Astrocyte (in vitro differentiated cells and primary cell): ENCODE results near the gene TLE1. TPM values are rescaled to one million over a fixed set of nuclear protein-coding genes. Genes with fewer than 3 reads are reported as not detected.
A peak's percentile ranks its signal among the peaks of the same experiment; 100 is the strongest.

Experiments
- DNase-seq: peaks from one replicate; pipeline ENCODE4 v3.0.0-alpha.2; 2010; ENCODE audit warnings: low read depth
- FAIRE-seq: peaks from 2 replicates; lab custom pipeline; 2011; peaks lifted over from hg19 to GRCh38; lab: Jason Lieb, UNC
- H2AFZ ChIP-seq: 2 replicates; pipeline ENCODE4 v1.6.0; 2012; ENCODE audit warnings: low read depth, low read length, inconsistent platforms
- H3K27ac ChIP-seq: 2 replicates; pipeline ENCODE4 v1.5.1; 2011; ENCODE audit warnings: low read depth, low read length, inconsistent platforms
- H3K27me3 ChIP-seq: 2 replicates; pipeline ENCODE4 v1.6.0; 2011; ENCODE audit warnings: low read length, inconsistent platforms; ENCODE audit not compliant: insufficient read depth
- H3K36me3 ChIP-seq: 2 replicates; pipeline ENCODE4 v1.5.1; 2011; ENCODE audit warnings: low read length, inconsistent platforms; ENCODE audit not compliant: insufficient read depth
- H3K4me1 ChIP-seq: 2 replicates; pipeline ENCODE4 v1.5.1; 2011; ENCODE audit warnings: low read length, inconsistent platforms; ENCODE audit not compliant: insufficient read depth
- H3K4me2 ChIP-seq: 2 replicates; pipeline ENCODE4 v1.6.0; 2012; ENCODE audit warnings: low read length, inconsistent platforms
- H3K4me3 ChIP-seq: 2 replicates; pipeline ENCODE4 v1.5.1; 2011; ENCODE audit warnings: low read depth, mild to moderate bottlenecking, low read length, inconsistent platforms; ENCODE audit not compliant: insufficient read depth
- H3K79me2 ChIP-seq: 2 replicates; pipeline ENCODE4 v1.6.0; 2012; ENCODE audit warnings: mild to moderate bottlenecking, low read length, inconsistent platforms; ENCODE audit not compliant: insufficient read depth
- H3K9ac ChIP-seq: 2 replicates; pipeline ENCODE4 v1.6.0; 2012; ENCODE audit warnings: mild to moderate bottlenecking, low read length, inconsistent platforms
- H3K9me3 ChIP-seq: 2 replicates; pipeline ENCODE4 v1.5.1; 2012; ENCODE audit warnings: low read depth, mild to moderate bottlenecking, low read length, inconsistent platforms; ENCODE audit not compliant: insufficient read depth
- H4K20me1 ChIP-seq: 2 replicates; pipeline ENCODE4 v1.6.0; 2012; ENCODE audit warnings: low read length, inconsistent platforms; ENCODE audit not compliant: insufficient read depth
- H3K27ac Mint-ChIP-seq: one replicate; pipeline ENCODE4 v1.8.0; 2021; ENCODE audit warnings: mild to moderate bottlenecking, mixed read lengths; ENCODE audit not compliant: unreplicated experiment
- H3K27me3 Mint-ChIP-seq: one replicate; pipeline ENCODE4 v1.8.0; 2021; ENCODE audit warnings: low read depth, mixed read lengths; ENCODE audit not compliant: unreplicated experiment
- H3K36me3 Mint-ChIP-seq: one replicate; pipeline ENCODE4 v1.8.0; 2021; ENCODE audit warnings: low read depth, mixed read lengths; ENCODE audit not compliant: unreplicated experiment
- H3K4me1 Mint-ChIP-seq: one replicate; pipeline ENCODE4 v1.8.0; 2021; ENCODE audit warnings: low read depth, mixed read lengths; ENCODE audit not compliant: unreplicated experiment
- H3K4me3 Mint-ChIP-seq: one replicate; pipeline ENCODE4 v1.8.0; 2021; ENCODE audit warnings: mild to moderate bottlenecking, moderate library complexity, mixed read lengths; ENCODE audit not compliant: unreplicated experiment
- H3K9me3 Mint-ChIP-seq: one replicate; pipeline ENCODE4 v1.8.0; 2021; ENCODE audit warnings: mild to moderate bottlenecking, mixed read lengths; ENCODE audit not compliant: unreplicated experiment
- EZH2 ChIP-seq: IDR thresholded peaks from 2 replicates; pipeline ENCODE4 v1.6.1; 2012; ENCODE audit warnings: mild to moderate bottlenecking, low read length, inconsistent platforms; ENCODE audit not compliant: insufficient read depth
- total RNA-seq: library from RNA; stranded (reverse); gene quantifications from 2 replicates; pipeline ENCODE4 v1.2.1, GENCODE V29; 2021
- TF ChIP-seq, protein P1 (sequence below): IDR thresholded peaks from 2 replicates; pipeline ENCODE4 v1.5.1; 2011; ENCODE audit warnings: low read depth, mild to moderate bottlenecking, inconsistent platforms, low read length, moderate library complexity; ENCODE audit not compliant: insufficient read depth

Gene TLE1
- total RNA-seq, 1 donor from 2014 or later: 29.6 TPM

DNA sequence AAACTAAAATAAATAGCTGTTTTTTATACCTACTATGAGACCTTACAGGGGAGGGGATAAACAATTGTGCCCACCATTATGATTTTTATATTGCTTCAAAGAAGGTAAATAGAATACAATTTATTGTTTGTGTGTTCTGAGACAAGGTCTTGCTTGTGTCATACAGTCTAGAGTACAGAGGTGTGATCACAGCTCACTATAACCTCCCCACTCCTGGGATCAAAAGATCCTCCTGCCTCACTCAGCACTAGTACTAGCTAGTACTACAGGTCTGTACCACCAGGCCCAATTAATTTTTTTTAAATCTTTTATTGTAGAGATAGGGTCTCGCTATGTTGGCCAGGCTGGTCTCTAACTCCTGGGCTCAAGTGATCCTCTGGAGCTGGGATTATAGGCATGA lies 11.3 kb downstream of the TLE1 start:
- H3K27ac Mint-ChIP-seq: peak overlapping the region; percentile 34
- no peaks in the 10 kb centered on the region for H3K9me3 Mint-ChIP-seq
- peaks cover 47% of the 10 kb centered on the region for H3K79me2 ChIP-seq
- H3K27ac ChIP-seq: no peak overlapping the region
- no peaks in the 10 kb centered on the region for H3K27me3 ChIP-seq
- H3K36me3 ChIP-seq: no peaks in the 10 kb centered on the region
- DNase-seq (no peak), FAIRE-seq (no peak)
- H3K27me3 Mint-ChIP-seq: no peaks in the 10 kb centered on the region
- H3K9me3 ChIP-seq: no peaks in the 10 kb centered on the region
- peaks cover 10% of the 10 kb centered on the region for H3K4me1 Mint-ChIP-seq
- H3K4me3 Mint-ChIP-seq: no peak overlapping the region
- no peak overlapping the region for H3K9ac ChIP-seq
- no peak overlapping the region for H3K4me2 ChIP-seq
- peaks cover 58% of the 10 kb centered on the region for H4K20me1 ChIP-seq
- H2AFZ ChIP-seq: no peak overlapping the region
- peaks cover 21% of the 10 kb centered on the region for H3K36me3 Mint-ChIP-seq
- TF ChIP-seq, protein P1, sequence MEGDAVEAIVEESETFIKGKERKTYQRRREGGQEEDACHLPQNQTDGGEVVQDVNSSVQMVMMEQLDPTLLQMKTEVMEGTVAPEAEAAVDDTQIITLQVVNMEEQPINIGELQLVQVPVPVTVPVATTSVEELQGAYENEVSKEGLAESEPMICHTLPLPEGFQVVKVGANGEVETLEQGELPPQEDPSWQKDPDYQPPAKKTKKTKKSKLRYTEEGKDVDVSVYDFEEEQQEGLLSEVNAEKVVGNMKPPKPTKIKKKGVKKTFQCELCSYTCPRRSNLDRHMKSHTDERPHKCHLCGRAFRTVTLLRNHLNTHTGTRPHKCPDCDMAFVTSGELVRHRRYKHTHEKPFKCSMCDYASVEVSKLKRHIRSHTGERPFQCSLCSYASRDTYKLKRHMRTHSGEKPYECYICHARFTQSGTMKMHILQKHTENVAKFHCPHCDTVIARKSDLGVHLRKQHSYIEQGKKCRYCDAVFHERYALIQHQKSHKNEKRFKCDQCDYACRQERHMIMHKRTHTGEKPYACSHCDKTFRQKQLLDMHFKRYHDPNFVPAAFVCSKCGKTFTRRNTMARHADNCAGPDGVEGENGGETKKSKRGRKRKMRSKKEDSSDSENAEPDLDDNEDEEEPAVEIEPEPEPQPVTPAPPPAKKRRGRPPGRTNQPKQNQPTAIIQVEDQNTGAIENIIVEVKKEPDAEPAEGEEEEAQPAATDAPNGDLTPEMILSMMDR: no peak
- no peak for TF ChIP-seq EZH2
- H3K4me1 ChIP-seq: peaks cover 7% of the 10 kb centered on the region
- H3K4me3 ChIP-seq: no peak overlapping the region

DNA sequence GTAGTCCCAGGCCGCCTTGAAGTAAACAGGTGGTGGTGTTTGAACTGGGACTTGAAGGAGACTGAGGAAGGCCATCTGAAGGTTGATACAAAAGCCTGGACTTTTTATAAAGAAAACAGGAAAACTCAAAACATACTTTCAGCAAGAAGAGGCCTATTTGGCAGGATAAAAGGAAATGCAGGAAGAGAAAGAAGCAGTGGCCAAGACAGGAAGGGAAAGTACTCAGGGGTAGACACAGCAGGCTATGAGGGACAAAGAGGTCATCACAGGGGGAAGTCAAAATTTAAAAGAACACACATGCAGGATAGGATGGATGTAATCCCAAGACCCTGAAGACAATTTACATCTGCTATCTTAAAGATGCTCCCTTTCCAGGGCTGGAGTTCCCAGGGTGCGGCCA lies 13.0 kb downstream of the TLE1 start:
- FAIRE-seq (no peak), DNase-seq (no peak)
- H3K4me3 Mint-ChIP-seq: no peak overlapping the region
- Histone ChIP-seq H3K27ac (no peak overlapping the region), H3K9ac (no peak overlapping the region), H3K27me3 (no peaks in the 10 kb centered on the region), H3K4me1 (no peaks in the 10 kb centered on the region), H2AFZ (no peak overlapping the region), H3K79me2 (peaks cover 43% of the 10 kb centered on the region), H3K36me3 (no peaks in the 10 kb centered on the region), H4K20me1 (peaks cover 41% of the 10 kb centered on the region), H3K4me3 (no peak overlapping the region), H3K4me2 (no peak overlapping the region), H3K9me3 (no peaks in the 10 kb centered on the region)
- peaks cover 2% of the 10 kb centered on the region for H3K4me1 Mint-ChIP-seq
- TF ChIP-seq, protein P1: no peak
- no peak for TF ChIP-seq EZH2
- H3K36me3 Mint-ChIP-seq: peaks cover 26% of the 10 kb centered on the region
- H3K27me3 Mint-ChIP-seq: no peaks in the 10 kb centered on the region
- H3K27ac Mint-ChIP-seq: peak overlapping the region; percentile 1
- no peaks in the 10 kb centered on the region for H3K9me3 Mint-ChIP-seq

DNA sequence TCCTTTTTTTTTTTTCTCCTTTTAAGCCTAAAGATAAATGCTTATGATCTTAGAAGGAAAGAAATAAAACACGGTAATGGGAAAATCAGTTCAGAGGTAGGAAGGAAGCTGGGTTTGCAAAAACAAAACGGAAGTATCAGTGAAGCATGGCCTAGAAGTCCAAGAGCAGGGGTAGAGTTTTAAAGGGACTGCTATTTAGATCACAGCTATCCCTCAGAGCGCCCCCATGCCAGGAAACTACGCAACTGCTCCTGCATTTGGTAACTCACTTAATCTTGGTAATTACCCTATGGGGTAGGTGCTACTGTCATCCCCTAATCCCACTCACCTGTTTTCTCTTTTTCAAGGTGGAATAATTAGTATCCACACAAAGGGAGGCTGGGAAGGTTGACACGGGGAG lies 16.0 kb downstream of the TLE1 start:
- H3K27me3 ChIP-seq: no peaks in the 10 kb centered on the region
- Mint-ChIP-seq H3K27ac (no peak overlapping the region), H3K36me3 (peaks cover 21% of the 10 kb centered on the region), H3K9me3 (no peaks in the 10 kb centered on the region), H3K4me1 (peaks cover 9% of the 10 kb centered on the region), H3K4me3 (no peak overlapping the region), H3K27me3 (no peaks in the 10 kb centered on the region)
- no peak overlapping the region for H3K4me2 ChIP-seq
- DNase-seq (no peak), FAIRE-seq (no peak)
- TF ChIP-seq EZH2: no peak
- TF ChIP-seq, protein P1: no peak
- H2AFZ ChIP-seq: no peak overlapping the region
- H3K4me3 ChIP-seq: no peak overlapping the region
- H3K36me3 ChIP-seq: no peaks in the 10 kb centered on the region
- H3K27ac ChIP-seq: no peak overlapping the region
- peaks cover 10% of the 10 kb centered on the region for H3K4me1 ChIP-seq
- peaks cover 20% of the 10 kb centered on the region for H3K79me2 ChIP-seq
- peaks cover 36% of the 10 kb centered on the region for H4K20me1 ChIP-seq
- H3K9ac ChIP-seq: no peak overlapping the region
- no peaks in the 10 kb centered on the region for H3K9me3 ChIP-seq
